ENCODE measurements around the gene STOML2. TPM values are rescaled to one million over a fixed set of nuclear protein-coding genes. Genes with fewer than 3 reads are reported as not detected.
A peak's percentile ranks its signal among the peaks of the same experiment; 100 is the strongest.

Gene STOML2
- total RNA-seq, 1 donor: 153 TPM

DNA sequence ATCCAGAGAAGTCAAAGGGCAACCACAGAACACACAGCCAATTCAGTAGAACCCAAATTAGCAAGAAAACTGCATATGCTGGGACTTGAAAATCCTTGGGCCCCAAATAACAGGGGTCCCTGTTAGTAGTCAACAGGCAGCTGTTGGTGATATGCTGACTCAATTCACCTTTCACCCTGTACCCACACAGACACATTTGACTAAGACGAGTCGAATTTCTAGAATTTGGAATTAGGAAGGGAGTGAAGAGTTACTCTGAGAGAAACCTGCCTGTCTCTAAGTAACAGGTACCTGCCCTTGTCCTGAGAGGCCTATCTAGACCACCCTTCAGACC lies 29.7 kb downstream of the STOML2 start:
- no peak for DNase-seq (ENCODE audit: low read depth in 2 of 3, low spot score in 2 of 3)

DNA sequence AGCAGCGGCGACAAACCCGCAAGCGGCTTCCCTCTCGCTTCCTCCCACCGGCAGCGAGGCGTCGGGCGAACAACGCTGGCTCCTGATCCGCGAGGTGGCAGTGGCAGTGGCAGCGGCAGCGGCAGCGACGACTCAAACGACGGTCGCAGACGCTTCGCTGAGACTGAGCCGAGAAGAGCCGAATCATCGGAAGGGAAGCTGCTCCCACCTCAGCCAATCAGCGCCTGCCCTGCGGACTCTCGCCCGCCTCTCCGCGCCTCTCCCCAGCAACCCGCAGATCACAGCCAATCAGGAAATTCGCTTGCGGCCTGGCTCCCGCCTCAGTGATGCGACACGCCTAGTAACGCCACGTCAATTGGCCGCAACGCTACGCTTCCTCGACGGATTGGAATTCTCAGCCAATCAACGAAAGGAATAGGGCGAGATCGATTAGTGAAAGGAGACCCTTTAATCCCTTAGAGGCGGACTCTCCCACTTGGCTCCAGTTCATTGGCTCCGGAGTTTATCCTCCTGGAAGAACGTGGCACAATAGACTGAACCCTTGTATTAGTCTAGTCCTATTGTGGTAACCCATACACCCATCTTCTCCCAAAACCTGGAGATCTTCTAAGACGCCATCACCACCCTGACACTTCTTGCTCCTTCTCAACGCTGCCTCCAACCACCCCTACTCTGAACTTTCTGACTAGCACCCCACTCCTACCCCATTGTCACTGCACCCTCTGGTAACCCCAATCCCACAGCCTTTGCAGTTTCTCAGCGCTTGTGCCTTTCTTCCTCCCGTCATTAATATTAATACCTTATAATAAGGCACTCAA lies 30.3 kb downstream of the STOML2 start, which contains the start of gene VCP:
TSS of gene VCP (minus strand) at position 165 of the 818 bp plus-strand sequence. CDS start 272 bp downstream, outside the sequence.
- peak; percentile 88 to 99 (median 98) for DNase-seq (ENCODE audit: low read depth in 2 of 3, low spot score in 2 of 3)

DNA sequence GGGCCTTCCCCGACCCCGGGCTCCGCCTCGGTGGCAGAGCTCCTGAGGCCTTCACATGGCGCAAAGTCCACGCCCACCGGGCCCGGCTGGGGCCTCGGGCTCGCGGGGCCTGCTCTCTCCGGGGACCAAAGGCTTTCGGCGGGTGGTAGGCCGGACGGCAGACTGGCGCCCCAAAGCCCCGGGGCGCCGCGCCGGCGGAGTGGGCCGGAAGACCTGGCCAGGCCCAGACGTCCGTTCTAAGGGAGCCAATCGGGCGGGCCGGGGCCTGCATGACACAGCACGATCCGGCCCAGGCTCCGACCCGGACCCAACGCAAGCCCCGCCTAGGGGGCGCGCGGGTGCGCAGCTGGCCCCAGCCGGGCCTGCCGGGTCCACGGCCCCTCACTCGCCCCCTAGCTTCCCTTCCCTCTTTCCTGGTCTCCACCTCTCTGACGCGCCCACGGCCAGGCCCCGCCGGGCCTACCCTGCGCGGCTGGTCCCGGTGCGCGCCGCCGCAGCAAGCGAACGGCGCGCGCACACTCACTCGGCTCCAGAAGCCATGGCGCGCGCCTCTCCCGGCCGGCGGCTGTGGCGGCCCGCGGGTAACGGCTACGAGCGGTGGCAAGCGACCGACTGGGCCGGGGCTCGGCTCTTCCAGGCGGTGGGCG lies 31.0 kb downstream of the STOML2 start:
- peak; percentile 68 to 93 (median 92) for DNase-seq (ENCODE audit: low read depth in 2 of 3, low spot score in 2 of 3)

DNA sequence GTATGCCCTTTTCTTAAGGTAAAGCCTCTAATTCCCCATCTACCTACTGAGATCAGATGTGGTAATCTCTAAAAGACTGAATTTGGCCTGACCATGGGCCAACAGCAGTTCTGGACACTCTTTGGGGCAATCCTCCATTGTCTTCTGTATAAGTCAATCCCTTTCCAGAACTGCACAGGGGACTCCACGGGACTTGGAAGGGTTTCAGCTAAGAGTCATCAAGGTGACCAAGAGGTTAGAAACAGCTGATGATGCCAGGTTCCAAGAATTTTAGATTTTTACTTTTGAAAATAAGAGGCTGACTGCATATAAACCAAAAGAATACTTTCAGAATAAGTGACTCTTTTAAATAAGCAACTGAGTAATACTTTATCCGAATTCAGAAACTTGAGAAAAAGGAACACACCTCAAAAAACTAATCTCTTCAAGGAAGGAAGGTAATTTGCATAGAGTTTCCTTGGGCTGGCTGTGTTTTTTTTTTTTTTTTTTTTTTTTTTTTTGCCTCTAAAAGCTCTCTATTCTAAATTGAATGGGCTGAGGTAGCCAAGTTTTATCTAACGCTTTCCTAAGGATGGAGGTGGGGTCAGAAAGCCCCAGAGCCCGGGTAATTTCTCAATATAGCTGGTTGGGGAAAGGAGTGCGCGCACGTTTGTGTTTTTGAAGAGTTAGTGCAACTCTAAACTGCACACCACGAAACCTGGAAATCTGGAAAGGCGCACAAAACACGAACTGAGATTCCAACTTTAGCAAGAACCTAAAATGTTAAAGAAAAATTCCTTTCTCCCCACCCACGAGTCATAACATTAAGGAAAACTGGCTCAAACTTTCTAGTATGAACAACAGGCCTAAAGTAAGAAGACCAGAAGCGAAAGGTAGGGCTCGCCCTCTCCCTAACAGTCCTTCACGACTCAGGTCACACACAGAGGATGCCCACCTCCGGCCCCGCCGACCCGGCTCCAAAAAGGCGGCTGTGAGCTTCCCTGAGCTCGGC lies 31.8 kb downstream of the STOML2 start:
- no peak for DNase-seq (ENCODE audit: low read depth in 2 of 3, low spot score in 2 of 3)

DNA sequence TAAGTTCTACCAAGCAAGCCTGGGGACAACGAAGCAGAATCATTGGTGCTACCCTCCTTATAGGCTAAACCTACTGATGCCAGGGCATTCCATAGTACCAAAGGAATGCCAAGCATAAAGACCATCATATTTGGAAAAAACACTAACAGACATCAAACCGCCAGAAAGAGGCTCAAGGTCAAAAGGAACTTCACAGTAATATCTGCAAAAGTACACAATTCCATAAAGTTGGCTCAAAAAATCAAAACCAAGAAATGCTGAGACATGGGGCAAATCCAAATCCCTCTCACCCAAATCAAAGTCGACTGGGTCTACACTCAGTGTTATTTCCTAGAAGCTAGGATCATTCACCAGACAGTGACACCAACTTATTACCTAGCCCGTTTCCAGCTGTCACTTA lies 33.9 kb downstream of the STOML2 start:
- DNase-seq (ENCODE audit: low read depth in 2 of 3, low spot score in 2 of 3): no peak

DNA sequence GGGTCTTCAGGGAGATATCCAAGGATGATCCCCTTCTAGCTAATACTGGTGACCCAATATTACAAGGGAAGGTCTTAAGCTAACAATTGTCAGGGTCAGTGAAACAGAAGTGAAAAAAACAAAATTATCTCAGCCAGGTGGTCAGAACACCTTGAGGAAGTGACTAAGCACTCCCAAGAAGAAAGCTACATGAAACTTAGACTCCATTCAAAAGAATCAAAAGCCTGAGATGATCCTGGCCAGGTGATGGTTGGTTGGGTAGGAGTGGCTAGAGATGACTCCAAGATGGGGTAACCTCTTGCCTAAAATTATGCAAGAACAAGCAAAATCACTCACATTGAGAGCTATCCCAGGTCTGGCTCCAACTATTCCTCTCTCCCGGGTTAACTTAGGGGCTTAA lies 35.9 kb downstream of the STOML2 start:
- DNase-seq (ENCODE audit: low read depth in 2 of 3, low spot score in 2 of 3): no peak

DNA sequence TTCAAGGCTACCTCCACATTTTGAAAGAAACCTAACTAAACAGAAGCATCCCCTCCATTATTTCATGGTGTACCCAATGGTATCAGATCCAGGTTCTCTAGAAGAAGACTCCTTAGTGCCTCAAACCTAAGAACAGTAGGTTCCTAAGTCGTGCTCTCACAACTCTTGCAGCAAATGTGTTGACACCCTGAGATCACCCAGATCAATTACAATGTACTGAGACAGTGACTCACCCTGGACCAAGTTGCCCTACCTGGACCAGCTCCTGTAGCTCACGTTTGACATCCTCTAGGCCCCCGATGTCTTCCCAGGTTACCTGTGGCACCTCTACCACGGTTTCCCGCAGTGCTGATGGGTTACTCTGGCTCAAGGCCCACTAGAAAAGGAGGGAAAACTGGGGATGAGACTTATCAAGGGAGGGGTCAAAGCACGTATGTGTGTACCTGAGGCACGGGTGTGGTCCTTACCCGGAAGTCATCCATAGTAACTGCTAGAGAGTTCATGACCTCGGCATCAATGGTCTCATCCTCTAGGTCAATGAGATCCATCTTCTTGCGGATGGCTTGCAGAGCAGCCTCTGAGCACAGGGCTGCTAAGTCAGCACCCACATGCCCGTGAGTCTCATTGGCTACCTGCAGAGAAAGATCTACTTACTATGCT lies 42.3 kb downstream of the STOML2 start:
- no peak for DNase-seq (ENCODE audit: low read depth in 2 of 3, low spot score in 2 of 3)

DNA sequence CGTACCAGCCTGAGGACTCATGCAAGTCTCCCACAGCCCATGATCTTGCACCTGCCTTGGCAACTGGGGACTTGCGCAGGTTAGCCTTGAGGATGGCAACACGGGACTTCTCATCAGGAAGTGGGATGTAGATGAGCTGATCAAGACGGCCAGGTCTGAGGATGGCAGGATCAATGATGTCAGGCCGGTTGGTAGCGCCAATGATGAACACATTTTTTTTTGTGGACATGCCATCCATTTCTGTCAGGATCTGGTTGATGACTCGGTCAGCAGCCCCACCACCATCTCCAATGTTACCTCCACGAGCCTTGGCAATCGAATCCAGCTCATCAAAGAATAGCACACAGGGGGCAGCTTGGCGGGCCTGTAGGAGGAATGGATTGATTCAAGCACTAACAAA lies 43.5 kb downstream of the STOML2 start:
- DNase-seq (ENCODE audit: low read depth in 2 of 3, low spot score in 2 of 3): no peak

DNA sequence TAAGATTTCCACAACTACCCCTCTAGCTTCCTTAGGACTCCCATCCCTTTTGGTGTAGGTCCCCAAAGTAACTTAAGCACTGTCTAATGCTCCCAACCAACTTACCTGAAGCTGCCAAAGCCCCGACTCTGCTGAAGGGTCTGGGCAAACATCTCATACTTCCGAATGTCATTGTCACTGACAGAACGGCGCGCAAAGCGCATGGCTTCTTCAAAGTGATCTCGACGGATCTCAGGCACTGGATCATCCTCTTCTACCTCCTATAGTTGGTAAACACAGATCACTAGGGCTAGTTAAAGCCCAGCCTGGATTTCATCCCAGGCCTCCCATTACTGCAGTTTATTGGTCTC lies 45.7 kb downstream of the STOML2 start:
- DNase-seq (ENCODE audit: low read depth in 2 of 3, low spot score in 2 of 3): no peak

DNA sequence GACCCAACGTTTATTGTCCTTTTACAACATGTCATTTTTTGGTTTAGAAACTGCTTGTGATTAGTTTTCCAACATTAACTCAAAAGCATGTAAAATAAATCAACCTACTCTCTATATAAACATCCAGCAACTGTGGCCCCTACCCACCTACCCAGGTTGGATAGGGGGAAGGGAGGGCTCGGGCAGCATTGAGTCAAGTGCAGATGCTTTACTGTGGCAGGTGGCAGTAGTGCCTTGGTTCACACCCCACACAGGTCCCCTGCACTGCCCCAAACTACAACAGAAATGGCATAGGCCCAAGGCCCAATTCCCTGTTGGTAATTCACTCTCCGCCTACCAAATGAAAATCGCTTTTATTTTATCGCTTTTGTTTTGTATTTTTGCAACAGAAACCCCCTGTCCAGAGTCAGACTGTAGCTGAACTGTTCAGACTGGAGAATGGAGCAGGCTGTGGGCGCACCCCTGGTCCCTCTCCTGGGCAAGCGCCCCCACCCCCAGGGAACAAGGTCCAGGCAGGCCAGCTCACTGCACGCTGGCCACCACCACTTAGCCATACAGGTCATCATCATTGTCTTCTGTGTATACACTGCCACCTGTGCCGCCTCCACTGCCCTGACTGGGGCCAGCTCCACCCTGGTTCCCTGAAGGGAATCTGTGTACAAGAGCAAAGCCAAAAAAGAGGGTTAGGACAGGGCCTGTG lies 46.2 kb downstream of the STOML2 start:
- no peak for DNase-seq (ENCODE audit: low read depth in 2 of 3, low spot score in 2 of 3)

DNA sequence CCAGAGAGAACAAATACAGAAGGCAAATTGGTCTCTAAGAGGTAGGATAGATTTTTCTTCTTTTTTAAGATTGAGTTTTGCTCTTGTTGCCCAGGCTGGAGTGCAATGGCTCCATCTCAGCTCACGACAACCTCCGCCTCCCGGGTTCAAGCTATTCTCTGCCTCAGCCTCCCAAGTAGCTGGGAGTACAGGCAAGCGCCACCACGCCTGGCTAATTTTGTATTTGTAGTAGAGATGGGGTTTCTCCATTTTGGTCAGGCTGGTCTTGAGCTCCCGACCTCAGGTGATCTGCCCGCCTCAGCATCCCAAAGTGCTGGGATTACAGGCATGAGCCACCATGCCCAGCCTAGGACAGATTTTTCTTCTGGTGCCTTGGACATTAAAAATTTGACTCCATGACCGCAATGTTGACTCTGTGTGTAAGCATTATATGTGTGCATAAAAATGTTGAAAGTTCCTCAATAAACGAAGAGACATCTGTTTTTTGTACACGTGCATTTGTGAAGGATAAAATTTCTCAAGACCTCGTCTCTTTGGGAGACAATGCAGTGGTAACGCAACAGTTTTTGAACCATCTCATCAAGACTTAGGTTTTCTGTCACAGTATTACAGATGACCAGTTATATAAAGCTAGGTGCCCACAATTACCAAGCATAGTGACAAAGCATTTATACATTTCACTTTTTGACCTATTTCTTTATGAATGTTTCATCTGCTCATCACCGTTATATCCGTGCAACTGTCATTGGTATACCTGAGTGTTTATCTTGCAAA lies 47.9 kb downstream of the STOML2 start:
- DNase-seq (ENCODE audit: low read depth in 2 of 3, low spot score in 2 of 3): no peak

DNA sequence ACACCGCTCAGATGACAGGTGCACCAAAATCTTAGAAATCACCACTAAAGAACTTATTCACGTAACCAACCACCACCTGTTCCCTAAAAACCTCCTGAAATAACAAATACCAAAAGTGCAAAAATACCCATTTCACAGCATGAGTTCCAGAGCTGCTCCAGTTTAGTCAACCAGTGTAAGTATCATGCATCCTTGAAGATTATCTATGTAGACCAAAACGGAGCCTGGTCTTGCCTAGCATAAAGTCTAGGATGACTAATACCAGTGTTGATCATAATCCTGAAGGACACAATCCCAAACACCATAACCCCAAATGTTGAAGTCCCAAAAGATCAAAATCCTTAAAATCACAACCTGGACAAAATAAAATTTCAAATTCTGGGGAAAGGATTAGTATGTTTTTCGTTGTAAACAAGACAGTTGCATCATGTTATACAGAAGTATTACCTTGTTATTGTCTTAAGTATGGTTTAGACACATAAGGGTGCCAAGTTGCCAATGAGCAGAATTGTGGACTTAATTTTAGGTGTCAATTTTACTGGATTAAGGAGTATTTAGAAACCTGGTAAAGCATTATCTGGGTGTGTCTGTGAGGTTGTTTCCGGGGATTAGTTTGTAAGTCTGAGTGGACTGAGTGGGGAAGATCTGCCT lies 48.6 kb downstream of the STOML2 start:
- no peak for DNase-seq (ENCODE audit: low read depth in 2 of 3, low spot score in 2 of 3)

DNA sequence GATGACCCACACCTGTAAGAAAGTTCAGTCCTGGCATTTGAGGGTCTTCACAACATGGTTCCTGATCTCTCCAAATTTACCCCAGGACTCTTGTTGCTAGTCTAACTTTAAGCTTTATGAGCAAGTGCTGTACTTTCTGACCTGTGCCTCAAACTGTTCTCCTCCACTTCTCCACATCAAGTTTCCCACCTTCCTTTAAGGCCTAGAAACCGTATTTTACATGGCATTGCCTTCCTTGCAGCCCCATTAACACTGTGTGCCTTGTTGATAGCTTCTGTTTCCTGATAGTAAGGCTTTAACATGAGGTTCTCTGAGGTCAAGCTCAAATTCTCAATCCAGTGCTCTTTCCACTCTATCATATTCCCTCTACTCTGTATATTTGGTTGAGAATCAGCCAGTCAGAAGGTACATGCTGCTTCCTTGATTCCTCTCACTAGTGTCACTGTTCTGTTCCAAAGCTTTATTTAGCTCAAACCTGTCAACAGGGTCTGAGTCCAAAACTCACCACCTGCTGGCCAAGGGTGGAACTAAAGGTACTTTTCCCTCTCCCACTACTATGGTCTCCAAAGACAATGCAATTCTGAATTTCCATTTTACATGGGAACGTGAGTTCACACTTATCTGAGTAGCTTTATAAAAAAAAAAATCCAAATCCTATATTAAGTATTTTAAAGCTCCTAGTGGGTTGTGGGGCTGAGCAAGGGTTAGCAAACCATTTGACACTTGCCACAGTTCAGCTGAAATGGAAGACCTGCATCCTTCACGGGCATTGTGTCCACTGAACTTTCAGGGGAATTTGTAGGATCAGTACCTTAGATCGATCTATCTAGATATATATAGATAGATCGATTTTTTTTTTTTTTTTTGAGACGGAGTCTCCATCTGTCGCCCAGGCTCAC lies 51.6 kb downstream of the STOML2 start:
- peak; percentile 23 to 72 (median 51) for DNase-seq (ENCODE audit: low read depth in 2 of 3, low spot score in 2 of 3)

Other genes starting within 250 kb of the STOML2 start
- gene PHF24, start 144.8 kb downstream of the STOML2 start, total RNA-seq: under 0.01 TPM
- 3.0 TPM for gene DNAJB5, start 113.4 kb downstream of the STOML2 start, total RNA-seq
- 417 TPM for gene VCP, start 30.5 kb downstream of the STOML2 start, total RNA-seq
- 21.3 TPM for gene FANCG, start 23.2 kb downstream of the STOML2 start, total RNA-seq
- gene PIGO, start 6.5 kb downstream of the STOML2 start, total RNA-seq: 27.7 TPM
- 23.2 TPM for gene ATOSB, start 12.7 kb upstream of the STOML2 start, total RNA-seq
- gene UNC13B, start 58.9 kb upstream of the STOML2 start, total RNA-seq: 6.2 TPM